ENCODE data around the gene CENPO. TPM values are rescaled to one million over a fixed set of nuclear protein-coding genes. Genes with fewer than 3 reads are reported as not detected.

CENPO gene
- total and polyA plus RNA-seq, 8 donors: 0.69 to 2.8 (median 2.0) TPM

DNA sequence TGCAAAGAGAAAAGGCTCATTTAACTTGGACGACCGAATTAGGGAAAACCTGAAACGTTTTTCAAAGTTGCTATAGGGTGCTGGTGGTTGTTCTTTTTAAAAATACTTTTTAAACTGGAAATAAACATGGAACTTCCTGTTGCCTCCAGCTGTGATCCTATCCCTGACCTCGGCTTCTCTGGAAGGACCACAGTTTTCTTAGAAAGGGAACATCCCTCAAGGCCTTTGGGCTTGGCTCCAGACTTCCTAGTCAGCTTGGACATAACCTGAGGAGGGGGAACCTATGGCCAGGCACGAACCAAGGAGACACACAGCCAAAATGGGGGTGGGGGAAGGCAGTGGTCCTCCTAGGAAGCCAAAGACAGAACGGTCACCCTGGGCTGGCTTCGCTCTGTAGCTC, 57.7 kb downstream of the CENPO start:
- no peaks in the 10 kb centered on the region for H3K9me3 ChIP-seq
- no peak overlapping the region for H3K27ac ChIP-seq
- DNase-seq (no peak), ATAC-seq (no peak), FAIRE-seq (no peak)
- WGBS, 2 donors: 67 to 69% methylated on average over 7 of the region's 7 CpGs
- no peak overlapping the region for H3K4me3 ChIP-seq
- intact Hi-C loops (cut with DNase I): no loop called here
- no peaks in the 10 kb centered on the region for H3K27me3 ChIP-seq
- TF ChIP-seq, protein P1, sequence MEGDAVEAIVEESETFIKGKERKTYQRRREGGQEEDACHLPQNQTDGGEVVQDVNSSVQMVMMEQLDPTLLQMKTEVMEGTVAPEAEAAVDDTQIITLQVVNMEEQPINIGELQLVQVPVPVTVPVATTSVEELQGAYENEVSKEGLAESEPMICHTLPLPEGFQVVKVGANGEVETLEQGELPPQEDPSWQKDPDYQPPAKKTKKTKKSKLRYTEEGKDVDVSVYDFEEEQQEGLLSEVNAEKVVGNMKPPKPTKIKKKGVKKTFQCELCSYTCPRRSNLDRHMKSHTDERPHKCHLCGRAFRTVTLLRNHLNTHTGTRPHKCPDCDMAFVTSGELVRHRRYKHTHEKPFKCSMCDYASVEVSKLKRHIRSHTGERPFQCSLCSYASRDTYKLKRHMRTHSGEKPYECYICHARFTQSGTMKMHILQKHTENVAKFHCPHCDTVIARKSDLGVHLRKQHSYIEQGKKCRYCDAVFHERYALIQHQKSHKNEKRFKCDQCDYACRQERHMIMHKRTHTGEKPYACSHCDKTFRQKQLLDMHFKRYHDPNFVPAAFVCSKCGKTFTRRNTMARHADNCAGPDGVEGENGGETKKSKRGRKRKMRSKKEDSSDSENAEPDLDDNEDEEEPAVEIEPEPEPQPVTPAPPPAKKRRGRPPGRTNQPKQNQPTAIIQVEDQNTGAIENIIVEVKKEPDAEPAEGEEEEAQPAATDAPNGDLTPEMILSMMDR (IDR thresholded peaks at IDR 0.05): no peak
- H3K4me1 ChIP-seq: no peaks in the 10 kb centered on the region
- no peaks in the 10 kb centered on the region for H3K36me3 ChIP-seq

DNA sequence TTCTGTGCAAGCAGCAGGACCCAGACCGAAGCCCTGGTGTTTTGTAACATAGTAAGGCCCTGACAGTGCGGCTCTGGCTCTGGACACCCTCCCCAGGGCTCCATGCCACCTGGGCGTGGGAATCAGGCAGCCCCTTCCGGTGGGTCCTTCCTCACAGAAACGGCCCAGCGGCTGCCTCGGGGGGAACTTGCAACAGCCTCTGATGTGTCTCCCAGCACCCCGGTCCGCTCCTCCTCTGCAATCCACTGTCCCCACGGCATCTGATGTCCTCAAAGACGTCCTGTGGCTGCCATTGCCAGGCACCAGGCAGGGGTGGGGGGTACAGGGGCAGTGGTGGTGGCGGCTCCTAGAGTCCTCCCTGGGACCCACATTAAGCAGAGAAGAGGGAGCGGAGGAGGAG, 58.8 kb downstream of the CENPO start:
- H3K27me3 ChIP-seq: no peaks in the 10 kb centered on the region
- intact Hi-C loops (cut with DNase I): no loop called here
- WGBS, 2 donors: 88 to 91% methylated on average over 13 of the region's 13 CpGs
- H3K4me3 ChIP-seq: no peak overlapping the region
- H3K9me3 ChIP-seq: no peaks in the 10 kb centered on the region
- FAIRE-seq: no peak
- no peaks in the 10 kb centered on the region for H3K36me3 ChIP-seq
- no peak for ATAC-seq
- H3K27ac ChIP-seq: no peak overlapping the region
- no peaks in the 10 kb centered on the region for H3K4me1 ChIP-seq
- DNase-seq: no peak
- TF ChIP-seq, protein P1 (IDR thresholded peaks at IDR 0.05): no peak

DNA sequence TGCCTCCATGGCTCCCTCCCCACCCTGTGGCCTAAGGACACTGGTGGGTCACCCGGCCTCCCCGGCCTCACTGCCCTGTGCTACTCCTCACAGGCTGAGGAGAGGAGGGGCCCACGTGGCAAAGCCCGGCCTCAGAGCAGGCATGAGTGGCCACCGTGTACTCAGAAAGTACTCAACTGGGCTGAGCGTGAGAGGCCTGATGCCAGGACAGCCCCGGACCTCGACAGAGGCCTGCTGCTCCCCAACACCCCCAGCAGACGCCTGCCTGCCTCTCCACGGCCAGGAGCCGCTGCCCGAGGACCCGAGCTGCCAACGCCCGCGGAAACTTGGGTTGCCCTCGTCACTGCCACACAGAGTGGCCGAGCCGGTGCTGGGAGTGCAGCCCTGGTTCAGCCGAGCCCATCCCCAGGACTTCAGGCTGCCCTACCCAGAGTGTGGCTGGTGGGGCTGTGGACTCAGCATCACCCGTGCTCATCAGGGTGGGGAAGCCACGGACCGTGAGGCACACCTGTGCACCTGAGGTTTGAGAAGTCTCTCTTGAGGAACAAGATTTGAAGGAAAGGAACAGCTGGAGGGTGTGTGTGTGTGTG, 59.3 kb downstream of the CENPO start:
- no peaks in the 10 kb centered on the region for H3K9me3 ChIP-seq
- no peak overlapping the region for H3K4me3 ChIP-seq
- H3K4me1 ChIP-seq: no peaks in the 10 kb centered on the region
- intact Hi-C loops (cut with DNase I): no loop called here
- ATAC-seq (no peak), FAIRE-seq (no peak), DNase-seq (peak in 1 of 6 donors; percentile 58)
- H3K36me3 ChIP-seq: no peaks in the 10 kb centered on the region
- H3K27ac ChIP-seq: no peak overlapping the region
- no peaks in the 10 kb centered on the region for H3K27me3 ChIP-seq
- TF ChIP-seq, protein P1 (IDR thresholded peaks at IDR 0.05): no peak
- 85% methylated on average over 22 to 23 of the region's 23 CpGs for WGBS, 2 donors

DNA sequence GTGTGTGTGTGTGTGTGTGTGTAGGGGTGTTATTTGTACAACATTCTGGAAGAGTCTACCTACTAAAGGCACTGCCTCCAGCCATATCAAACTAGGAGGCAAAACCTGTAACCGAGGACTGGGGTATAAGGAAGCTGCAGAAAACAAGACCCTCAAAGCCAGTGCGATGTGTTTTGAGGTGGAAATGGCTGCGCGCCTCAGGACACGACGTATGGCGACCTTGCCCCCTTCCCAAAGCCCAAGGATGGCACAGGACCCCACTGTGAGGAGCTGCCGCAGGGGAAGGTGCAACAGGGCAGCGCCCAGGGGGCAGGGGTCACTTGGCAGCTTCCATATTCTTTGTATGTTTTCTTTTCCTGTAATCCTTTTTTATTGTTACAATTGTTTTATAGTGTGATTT, 59.8 kb downstream of the CENPO start:
- H3K27me3 ChIP-seq: no peaks in the 10 kb centered on the region
- ATAC-seq (no peak), DNase-seq (no peak), FAIRE-seq (no peak)
- TF ChIP-seq, protein P1 (IDR thresholded peaks at IDR 0.05): no peak
- H3K36me3 ChIP-seq: no peaks in the 10 kb centered on the region
- WGBS, 2 donors: 84 to 88% methylated on average over 9 of the region's 9 CpGs
- no peaks in the 10 kb centered on the region for H3K9me3 ChIP-seq
- intact Hi-C loops (cut with DNase I): no loop called here
- H3K4me3 ChIP-seq: no peak overlapping the region
- H3K4me1 ChIP-seq: no peaks in the 10 kb centered on the region
- no peak overlapping the region for H3K27ac ChIP-seq

DNA sequence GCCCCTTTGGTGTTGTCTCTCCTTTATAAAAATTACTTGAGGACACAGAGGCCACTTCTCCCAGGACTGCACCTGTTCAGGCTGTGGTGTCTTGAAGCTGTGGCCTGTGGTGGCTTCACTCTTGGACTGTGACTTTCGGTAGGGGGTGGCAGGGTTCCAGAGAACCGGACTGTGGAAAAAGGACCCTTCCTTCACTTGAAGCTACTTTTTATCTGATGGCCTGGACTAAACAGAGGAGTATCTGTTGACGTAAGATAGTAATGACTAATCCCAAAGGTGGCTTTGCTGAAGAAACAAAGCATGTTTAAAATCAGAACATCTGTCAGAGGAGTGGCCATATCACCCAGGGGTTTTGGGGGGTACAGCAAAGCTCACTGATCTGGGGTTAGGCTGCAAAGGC, 60.8 kb downstream of the CENPO start:
- H3K4me3 ChIP-seq: no peak overlapping the region
- ATAC-seq (no peak), FAIRE-seq (no peak), DNase-seq (no peak)
- H3K4me1 ChIP-seq: no peaks in the 10 kb centered on the region
- 76 to 85% methylated on average over 3 of the region's 3 CpGs for WGBS, 2 donors
- H3K9me3 ChIP-seq: no peaks in the 10 kb centered on the region
- intact Hi-C loops (cut with DNase I): no loop called here
- TF ChIP-seq, protein P1 (IDR thresholded peaks at IDR 0.05): no peak
- H3K36me3 ChIP-seq: no peaks in the 10 kb centered on the region
- no peaks in the 10 kb centered on the region for H3K27me3 ChIP-seq
- no peak overlapping the region for H3K27ac ChIP-seq

All from pancreas (tissue), 10 donors.